ENCODE results near the gene OSBPL8. TPM values are rescaled to one million over a fixed set of nuclear protein-coding genes. Genes with fewer than 3 reads are reported as not detected.

OSBPL8 gene
- total and polyA plus RNA-seq, 4 donors = 6.9 to 32.5 (median 22.9) TPM

- TF ChIP-seq ZBTB33 (IDR thresholded peaks at IDR 0.05) (no peak), RAD21 (IDR thresholded peaks at IDR 0.05) (no peak), TAF1 (conservative IDR thresholded peaks at IDR 0.05) (no peak)
Measured at GRCh38 chr12:76413121-76413520, 146.4 kb downstream of the OSBPL8 start (continued).

- DNase-seq (ENCODE audit: low spot score) = no peak
- WGBS = 96% methylated on average over 5 of the region's 5 CpGs
- TF ChIP-seq TAF1 (conservative IDR thresholded peaks at IDR 0.05) (no peak), FOXA2 (IDR thresholded peaks at IDR 0.05) (no peak), RAD21 (IDR thresholded peaks at IDR 0.05) (no peak), CTCF (IDR thresholded peaks at IDR 0.05; ENCODE audit: low read depth, low read length, missing input control) (no peak), GABPA (IDR thresholded peaks at IDR 0.05 in 1 of 2, conservative IDR thresholded peaks at IDR 0.05 in 1 of 2) (no peak), REST (IDR thresholded peaks at IDR 0.05) (no peak), FOXA1 (IDR thresholded peaks at IDR 0.05) (no peak), HNF4G (IDR thresholded peaks at IDR 0.05) (no peak), RXRA (IDR thresholded peaks at IDR 0.05) (no peak), NR2F2 (IDR thresholded peaks at IDR 0.05) (no peak), YY1 (IDR thresholded peaks at IDR 0.05) (no peak), ATF3 (IDR thresholded peaks at IDR 0.05) (no peak), EGR1 (IDR thresholded peaks at IDR 0.05; ENCODE audit: low read depth in 2 of 2) (no peak)
Measured at GRCh38 chr12:76410781-76411180, 148.8 kb downstream of the OSBPL8 start.

GRCh38 chr12:76410371-76410770 lies 149.2 kb downstream of the OSBPL8 start:
- no peak overlapping the region for H3K27ac ChIP-seq (ENCODE audit: low read depth in 1 of 2, low read length in 2 of 2)
- no peak for DNase-seq (ENCODE audit: low spot score)
- H3K27me3 ChIP-seq (ENCODE audit: control insufficient read depth in 4 of 4, insufficient read depth in 4 of 4, low read length in 3 of 4) = no peaks in the 10 kb centered on the region
- H3K9me3 ChIP-seq (ENCODE audit: control insufficient read depth in 4 of 4, low read length in 3 of 4) = no peaks in the 10 kb centered on the region
- H3K4me3 ChIP-seq (ENCODE audit: low read depth in 1 of 3, low read length in 3 of 3) = no peak overlapping the region
- H3K36me3 ChIP-seq (ENCODE audit: control insufficient read depth in 4 of 4, insufficient read depth in 3 of 4, low read depth in 1 of 4, low read length in 3 of 4) = peaks cover 0 to 1% (median 0%) of the 10 kb centered on the region in 4 donors
- H3K9ac ChIP-seq (ENCODE audit: low read depth in 1 of 2, low read length in 2 of 2) = no peak overlapping the region
- H3K4me1 ChIP-seq (ENCODE audit: control insufficient read depth in 4 of 4, insufficient read depth in 4 of 4, low read length in 3 of 4) = no peaks in the 10 kb centered on the region
- TF ChIP-seq REST (IDR thresholded peaks at IDR 0.05) (no peak), FOXA2 (IDR thresholded peaks at IDR 0.05) (no peak), EGR1 (IDR thresholded peaks at IDR 0.05; ENCODE audit: low read depth in 2 of 2) (no peak), ATF3 (IDR thresholded peaks at IDR 0.05) (no peak), YY1 (IDR thresholded peaks at IDR 0.05) (no peak), JUND (IDR thresholded peaks at IDR 0.05) (no peak), HNF4G (IDR thresholded peaks at IDR 0.05) (no peak), ZBTB33 (IDR thresholded peaks at IDR 0.05) (no peak), SP1 (IDR thresholded peaks at IDR 0.05) (no peak), RAD21 (IDR thresholded peaks at IDR 0.05) (no peak)

More at GRCh38 chr12:76410781-76411180, 148.8 kb downstream of the OSBPL8 start:
- Histone ChIP-seq H3K36me3 (ENCODE audit: control insufficient read depth in 4 of 4, insufficient read depth in 3 of 4, low read depth in 1 of 4, low read length in 3 of 4) (peaks cover 0 to 1% (median 0%) of the 10 kb centered on the region in 4 donors), H3K27ac (ENCODE audit: low read depth in 1 of 2, low read length in 2 of 2) (no peak overlapping the region), H3K4me3 (ENCODE audit: low read depth in 1 of 3, low read length in 3 of 3) (no peak overlapping the region), H3K9ac (ENCODE audit: low read depth in 1 of 2, low read length in 2 of 2) (no peak overlapping the region), H3K9me3 (ENCODE audit: control insufficient read depth in 4 of 4, low read length in 3 of 4) (no peaks in the 10 kb centered on the region), H3K4me1 (ENCODE audit: control insufficient read depth in 4 of 4, insufficient read depth in 4 of 4, low read length in 3 of 4) (no peaks in the 10 kb centered on the region), H3K27me3 (ENCODE audit: control insufficient read depth in 4 of 4, insufficient read depth in 4 of 4, low read length in 3 of 4) (no peaks in the 10 kb centered on the region)

All from liver (tissue), 9 donors.